Measurements from ENCODE around the gene SH3PXD2B.

DNA sequence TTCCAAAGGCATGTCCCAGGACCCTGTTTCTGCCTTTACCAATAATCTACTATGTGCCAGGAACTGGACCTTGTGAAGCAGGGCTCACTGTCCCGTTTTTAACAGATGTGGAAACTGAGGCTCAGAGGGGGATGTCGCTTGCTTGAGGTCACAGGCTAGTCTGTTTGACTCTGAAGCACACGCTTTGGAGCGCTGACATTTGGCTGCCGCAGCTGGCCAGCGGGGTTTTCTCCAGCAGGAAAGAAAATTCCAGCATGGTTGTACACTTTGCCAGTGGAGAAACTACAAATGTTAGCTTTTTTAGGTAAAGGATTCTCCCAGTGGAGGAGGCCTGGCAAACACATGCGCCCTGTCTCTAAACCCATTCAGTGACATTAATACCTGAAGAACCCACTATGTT lies 50.5 kb downstream of the SH3PXD2B start:
- TF ChIP-seq POLR2AphosphoS5 (IDR thresholded peaks at IDR 0.05; ENCODE audit: low read depth, low read length): no peak
- no peak for TF ChIP-seq SIN3A (IDR thresholded peaks at IDR 0.05; ENCODE audit: borderline replicate concordance, insufficient read depth, low read length)
- TF ChIP-seq, protein P1, sequence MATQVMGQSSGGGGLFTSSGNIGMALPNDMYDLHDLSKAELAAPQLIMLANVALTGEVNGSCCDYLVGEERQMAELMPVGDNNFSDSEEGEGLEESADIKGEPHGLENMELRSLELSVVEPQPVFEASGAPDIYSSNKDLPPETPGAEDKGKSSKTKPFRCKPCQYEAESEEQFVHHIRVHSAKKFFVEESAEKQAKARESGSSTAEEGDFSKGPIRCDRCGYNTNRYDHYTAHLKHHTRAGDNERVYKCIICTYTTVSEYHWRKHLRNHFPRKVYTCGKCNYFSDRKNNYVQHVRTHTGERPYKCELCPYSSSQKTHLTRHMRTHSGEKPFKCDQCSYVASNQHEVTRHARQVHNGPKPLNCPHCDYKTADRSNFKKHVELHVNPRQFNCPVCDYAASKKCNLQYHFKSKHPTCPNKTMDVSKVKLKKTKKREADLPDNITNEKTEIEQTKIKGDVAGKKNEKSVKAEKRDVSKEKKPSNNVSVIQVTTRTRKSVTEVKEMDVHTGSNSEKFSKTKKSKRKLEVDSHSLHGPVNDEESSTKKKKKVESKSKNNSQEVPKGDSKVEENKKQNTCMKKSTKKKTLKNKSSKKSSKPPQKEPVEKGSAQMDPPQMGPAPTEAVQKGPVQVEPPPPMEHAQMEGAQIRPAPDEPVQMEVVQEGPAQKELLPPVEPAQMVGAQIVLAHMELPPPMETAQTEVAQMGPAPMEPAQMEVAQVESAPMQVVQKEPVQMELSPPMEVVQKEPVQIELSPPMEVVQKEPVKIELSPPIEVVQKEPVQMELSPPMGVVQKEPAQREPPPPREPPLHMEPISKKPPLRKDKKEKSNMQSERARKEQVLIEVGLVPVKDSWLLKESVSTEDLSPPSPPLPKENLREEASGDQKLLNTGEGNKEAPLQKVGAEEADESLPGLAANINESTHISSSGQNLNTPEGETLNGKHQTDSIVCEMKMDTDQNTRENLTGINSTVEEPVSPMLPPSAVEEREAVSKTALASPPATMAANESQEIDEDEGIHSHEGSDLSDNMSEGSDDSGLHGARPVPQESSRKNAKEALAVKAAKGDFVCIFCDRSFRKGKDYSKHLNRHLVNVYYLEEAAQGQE (IDR thresholded peaks at IDR 0.05; ENCODE audit: insufficient read depth in 1 of 2, low read depth in 2 of 2, low read length in 2 of 2): no peak
- no peak for TF ChIP-seq FOXP2 (optimal IDR thresholded peaks at IDR 0.05; ENCODE audit: borderline replicate concordance, extremely low read depth, extremely low read length, insufficient read depth)
- TF ChIP-seq TAF1 (IDR thresholded peaks at IDR 0.05; ENCODE audit: borderline replicate concordance, insufficient read depth, low read length): no peak

All from PFSK-1 (cell line).